Brain pericyte (primary cell): ENCODE data around the gene CFDP1.
"Not testable (repeated sequence)": the region's sequence is repeated elsewhere in the genome, so short reads cannot be mapped to it uniquely, and the experiment has no call there.

Source experiments
- DNase-seq: peaks from one replicate; pipeline ENCODE4 v3.0.0-alpha.2; 2012; ENCODE audit warnings: low read depth, low spot score

The CFDP1 gene

DNA sequence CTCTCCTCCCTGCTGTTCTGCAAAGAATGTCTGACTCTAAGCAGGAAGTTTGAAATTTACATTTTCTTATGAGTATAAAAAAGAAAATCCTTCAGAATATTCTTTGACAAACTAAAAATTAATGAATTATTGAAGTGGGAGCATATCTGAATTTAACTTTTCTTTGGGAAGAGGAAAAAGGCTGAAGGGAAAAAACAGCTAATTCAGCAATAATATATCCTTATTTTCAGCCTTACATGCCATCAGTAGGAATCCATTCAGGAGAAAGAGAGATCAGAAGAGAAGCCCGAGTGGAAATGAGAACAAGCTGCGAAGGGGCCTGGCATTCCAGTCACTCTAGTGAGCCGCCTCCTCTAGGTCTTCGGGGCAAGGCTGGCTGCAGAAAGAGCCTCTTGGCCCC lies 140.1 kb downstream of the CFDP1 start:
- no peak for DNase-seq

DNA sequence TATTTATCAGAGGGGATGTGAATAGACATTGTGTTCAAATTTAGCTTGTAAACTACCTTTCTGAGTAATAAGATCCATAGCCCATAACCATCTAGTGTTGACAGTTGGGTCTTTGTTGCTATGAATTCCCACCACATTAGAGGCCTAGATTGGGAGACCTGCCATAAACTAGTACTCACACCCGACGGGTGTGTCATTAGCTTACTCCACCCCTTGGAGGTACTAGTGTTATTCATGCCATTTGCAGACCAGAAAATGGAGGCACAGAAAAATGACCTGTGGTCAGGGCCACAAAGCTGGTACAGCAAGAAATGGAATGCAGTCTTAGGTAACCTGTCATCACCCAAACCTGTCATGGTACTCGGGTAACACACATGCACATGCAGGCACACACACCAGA lies 140.6 kb downstream of the CFDP1 start:
- DNase-seq, result no peak

DNA sequence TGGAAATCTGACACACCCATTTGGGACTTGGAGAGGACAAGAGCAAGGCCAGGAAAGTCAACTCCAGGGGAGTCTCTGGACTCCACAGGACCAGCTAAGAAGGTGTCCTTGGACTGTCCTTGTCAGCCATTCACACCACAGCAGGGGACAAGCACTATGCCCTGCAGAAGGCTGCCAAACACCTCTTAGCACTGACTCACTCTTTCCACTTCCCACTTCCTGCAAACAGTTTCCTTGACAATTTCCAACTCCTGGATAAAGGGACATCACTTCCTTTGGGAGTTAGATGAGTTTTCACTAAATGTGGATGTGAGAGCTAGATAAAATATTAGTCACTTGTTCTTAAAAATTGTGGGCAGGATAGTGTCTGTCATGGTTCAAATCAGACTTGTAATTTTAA lies 144.1 kb downstream of the CFDP1 start:
- no peak for DNase-seq

DNA sequence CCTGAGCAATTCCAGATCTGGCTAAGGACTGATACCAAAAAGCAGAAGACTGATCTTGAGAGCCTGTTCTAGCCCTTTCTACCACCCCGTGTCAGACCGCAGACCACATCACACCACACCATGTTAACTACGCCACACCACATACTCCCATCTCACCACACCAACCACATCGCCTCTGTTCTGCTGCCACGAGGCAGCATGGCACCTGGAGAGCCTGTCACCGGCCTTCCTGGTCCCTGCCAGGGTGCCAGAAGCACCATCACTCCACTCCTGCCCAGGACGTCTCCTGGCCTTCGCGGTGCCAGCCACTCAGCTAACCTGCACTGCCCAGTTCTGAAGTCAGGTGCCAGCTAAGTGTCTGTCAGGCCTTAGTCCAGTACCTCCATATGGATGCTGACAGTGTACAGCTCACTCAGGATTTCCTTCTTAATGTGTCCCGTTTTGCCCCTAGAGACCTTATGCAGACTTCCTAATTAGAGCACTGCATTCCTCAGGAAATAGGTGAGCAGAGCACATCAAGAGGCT lies 144.6 kb downstream of the CFDP1 start:
- no peak for DNase-seq

DNA sequence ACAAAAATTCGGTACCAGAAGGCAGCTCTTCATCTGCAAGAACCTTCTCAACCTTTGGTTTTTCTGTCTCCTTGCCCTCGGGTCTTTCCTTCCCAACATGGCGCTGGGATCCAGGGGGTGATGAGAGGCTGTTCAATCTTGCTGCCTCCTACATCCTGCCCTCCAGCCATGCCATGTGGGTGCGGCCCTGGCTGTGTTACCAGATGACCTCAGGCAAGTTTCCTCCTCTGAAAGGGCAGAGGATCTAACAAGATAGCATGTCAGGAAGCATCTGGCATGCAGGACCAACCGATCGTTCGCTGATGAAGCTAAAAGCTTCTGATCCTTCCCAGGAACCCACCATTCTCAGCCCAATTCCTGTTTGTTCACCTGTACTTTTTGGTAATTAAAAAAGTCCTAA lies 145.1 kb downstream of the CFDP1 start:
- DNase-seq, result no peak

DNA sequence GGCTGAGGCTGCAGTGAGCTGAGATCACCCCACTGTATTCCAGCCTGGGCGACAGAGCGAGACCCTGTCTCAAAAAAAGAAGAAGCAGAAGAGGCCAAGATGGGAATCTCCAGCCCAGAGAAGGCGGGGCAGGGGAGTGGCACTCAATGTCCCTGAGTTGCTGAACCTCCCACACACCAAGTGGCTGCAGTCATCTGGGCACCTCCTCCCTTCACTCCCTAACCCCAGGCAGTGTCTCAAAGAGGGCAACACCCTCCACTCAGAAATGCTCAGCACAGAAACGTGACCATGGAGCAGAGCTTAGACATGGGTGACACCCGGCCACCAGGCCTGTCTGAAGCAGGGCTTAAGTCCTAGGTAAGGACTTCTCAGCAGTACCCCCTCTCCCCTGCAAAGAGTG lies 145.6 kb downstream of the CFDP1 start:
- DNase-seq, result no peak

DNA sequence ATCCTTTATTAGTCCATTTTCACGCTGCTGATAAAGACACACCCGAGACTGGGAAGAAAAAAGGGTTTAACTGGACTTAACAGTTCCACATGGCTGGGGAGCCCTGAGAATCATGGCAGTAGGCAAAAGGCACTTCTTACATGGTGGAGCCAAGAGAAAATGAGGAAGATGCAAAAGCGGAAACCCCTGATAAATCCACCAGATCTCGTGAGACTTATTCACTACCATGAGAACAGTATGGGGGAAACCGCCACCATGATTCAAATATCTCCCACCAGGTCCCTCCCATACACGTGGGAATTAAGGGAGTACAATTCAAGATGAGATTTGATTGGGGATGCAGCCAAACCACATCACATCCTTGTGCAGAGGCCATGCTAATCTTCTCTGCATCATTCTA lies 146.9 kb downstream of the CFDP1 start:
- DNase-seq, result no peak

DNA sequence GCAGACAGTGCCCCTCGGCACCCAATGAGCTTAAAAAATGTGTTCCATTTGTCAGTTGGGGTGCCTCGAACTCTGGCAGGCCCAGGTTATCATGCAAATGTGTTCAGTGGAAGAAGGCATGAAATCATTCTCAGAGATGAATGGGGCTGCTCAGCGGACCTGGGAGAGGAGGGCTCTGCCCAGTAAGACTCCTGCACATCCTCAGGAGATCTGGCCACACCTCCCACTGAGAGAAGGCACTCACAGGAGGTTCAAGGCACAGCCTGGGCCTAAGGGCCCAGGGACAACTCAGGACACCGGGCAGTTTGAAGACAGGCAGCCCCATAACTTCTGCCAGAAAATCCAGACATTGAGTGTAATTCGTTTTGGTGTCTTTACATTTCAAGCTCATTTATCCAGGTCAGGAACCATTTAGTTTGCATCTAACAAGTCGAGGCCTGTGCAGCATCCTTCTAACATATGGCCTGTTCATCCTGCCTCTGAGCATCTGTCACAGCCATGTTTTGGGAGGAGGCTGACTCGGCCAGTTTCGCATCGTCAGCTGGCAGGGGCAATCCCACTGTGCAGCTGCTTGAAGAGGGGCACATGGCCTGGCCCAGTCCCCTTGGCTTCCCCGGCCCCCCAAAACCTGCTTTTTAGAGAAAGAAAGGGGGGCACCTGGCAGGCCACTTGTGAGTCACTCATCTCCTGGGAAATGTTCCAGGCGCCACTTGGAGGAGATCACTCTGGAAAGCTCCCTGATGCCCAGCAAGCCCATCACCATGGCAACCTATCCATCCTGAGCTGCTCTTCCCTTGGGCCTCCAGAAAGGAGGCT lies 150.6 kb downstream of the CFDP1 start:
- no peak for DNase-seq

DNA sequence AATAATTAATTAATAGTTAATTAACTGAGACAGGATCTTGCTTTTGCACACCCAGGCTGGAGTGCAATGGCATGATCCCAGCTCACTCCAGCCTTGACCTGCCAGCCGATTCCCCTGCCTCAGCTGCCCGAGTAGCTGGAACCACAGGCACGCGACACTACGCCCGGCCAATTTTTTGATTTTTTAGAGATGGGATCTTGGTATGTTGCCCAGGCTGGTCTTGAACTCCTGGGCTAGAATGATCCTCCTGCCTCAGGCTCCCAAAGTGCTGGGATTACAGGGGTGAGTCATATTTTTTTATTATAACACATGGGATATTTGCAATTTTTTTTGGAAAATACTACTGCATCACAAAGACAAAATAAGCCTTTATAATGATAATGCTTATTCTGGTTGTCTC lies 151.5 kb downstream of the CFDP1 start:
- no peak for DNase-seq

DNA sequence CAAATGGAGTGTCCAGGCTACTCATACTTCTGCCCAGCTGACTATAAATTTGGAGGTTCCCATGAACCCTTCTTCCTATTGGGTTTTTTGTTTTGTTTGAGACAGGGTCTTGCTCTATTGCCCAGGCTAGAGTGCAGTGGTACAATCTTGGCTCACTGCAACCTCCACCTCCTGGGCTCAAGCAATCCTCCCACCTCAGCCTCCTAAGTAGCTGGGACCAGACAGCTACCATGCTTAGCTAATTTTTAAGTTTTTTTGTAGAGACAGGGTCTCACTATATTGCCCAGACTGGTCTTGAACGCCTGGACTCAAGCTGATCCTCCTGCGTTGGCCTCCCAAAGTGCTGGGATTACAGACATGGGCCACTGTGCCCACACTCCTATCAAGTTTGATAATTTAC lies 152.3 kb downstream of the CFDP1 start:
- not testable (repeated sequence) for DNase-seq

DNA sequence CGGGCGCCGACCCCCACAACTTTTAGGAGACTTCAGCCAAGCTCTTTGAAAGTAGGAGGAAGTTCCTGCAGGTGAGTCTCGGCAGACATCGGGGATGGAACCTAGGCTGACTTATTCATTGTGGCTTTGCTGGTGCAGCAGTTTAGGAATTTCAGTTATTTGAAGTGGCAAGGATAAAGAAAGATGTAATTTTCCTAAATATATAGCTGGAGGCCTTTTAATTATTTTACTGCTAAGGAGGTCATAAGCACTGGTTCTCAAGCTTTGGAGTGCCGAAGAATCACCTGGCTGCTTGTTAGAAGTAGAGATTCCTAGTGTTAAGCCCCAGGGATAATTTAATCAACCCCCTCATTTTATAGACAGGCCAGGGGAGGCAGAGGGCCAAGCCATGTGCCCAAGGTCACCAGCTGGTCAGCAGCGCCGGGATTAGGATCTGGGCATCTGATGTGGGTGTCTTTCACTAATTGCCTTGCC lies 152.9 kb downstream of the CFDP1 start:
- no peak for DNase-seq

DNA sequence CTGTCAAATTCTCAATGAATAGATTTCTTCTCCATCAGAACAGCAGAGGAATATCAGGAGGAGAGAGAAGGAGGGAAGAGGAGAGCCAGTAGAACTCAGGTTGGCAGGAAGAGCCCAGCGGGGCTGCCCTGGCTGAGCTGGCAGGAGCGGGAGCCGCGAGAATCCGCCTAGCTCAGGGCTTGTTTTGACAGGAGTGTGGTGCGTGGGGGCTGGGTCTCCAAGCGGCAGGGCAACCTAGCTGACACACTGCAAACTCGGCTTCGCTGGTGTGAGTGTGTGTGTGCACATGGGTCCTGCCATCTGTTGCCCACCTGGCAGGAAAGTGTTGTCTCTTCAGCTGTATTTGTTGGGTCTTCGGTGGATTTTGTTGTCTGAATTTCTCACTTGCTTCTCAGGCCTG lies 154.0 kb downstream of the CFDP1 start:
- no peak for DNase-seq

DNA sequence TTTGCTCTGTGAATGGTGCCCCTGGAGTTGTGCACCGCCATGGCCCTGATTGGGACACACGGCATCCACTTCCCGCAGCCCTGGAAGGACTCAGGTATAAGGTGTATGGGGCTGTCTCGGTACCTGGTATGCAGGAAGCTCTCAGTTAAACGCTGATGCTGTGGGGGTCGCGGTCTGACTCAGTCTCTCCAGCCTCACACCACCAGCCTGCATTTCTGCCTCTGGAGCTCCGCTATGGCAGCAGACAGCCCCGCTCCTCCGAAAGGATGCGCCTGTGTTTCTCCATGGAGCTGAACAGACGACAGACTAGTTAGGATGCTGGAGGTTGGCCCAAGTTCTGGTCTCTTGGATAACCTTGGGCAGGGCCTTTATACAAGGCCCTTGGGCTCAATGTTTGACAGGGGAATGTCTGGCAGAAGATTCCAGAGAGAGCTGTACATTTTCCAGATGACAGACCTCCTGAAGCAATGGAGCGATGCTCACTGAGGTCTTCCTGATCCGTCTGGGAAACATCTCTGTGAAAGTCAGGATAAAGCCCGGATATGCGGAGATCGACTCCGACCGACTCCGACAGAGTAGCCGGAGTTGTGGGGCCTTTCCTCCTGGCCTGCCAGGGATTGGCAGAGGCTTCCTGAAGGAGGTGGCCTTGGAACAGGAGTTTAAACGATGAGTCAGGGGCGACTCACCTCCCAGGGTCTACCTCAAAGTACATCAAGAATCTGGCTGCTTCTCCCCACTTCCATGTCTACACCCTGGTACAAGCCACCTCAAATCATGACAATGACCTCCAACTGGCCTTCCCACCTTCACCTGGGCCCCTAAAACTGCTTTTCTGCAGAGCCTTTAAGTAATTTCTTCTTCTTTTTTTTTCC lies 160.0 kb downstream of the CFDP1 start:
- no peak for DNase-seq

DNA sequence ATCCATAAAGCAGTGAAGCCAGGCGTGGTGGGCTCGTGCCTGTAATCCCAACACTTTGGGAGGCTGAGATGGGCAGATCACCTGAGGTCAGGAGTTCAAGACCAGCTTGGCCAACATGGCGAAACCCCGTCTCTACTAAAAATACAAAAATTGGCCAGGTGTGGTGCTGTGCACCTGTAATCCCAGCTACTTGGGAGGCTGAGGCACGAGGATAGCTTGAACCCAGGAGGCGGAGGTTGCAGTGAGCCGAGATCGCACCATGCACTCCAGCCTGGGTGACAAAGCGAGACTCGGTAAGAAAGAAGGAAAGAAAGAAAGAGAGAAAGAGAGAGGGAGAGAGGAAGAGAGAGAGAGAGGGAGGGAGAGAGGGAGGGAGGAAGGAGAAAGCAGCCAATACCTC lies 160.7 kb downstream of the CFDP1 start:
- DNase-seq, result not testable (repeated sequence)

DNA sequence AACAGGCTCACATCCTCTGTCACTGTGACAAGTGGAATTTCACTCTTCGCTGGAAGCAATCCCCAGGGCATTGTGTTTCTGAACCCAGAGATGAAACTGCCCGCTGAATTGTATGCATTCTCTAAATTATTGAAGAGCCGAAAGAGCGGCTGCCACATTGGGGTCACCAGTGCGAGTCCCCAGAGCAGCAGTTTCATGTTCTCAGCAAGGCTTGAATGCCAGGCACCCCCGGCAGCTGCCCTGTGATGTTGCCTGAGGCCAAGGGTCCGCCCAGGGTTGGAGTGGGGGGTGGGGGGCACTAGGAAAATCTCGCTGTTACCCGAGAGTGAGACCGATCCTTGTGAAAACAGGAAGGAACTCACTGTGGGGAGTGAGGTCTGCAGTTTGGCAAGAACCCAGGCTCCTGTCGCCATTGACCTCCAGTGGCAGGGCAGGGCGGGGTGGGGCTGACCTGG lies 161.2 kb downstream of the CFDP1 start:
- no peak for DNase-seq

DNA sequence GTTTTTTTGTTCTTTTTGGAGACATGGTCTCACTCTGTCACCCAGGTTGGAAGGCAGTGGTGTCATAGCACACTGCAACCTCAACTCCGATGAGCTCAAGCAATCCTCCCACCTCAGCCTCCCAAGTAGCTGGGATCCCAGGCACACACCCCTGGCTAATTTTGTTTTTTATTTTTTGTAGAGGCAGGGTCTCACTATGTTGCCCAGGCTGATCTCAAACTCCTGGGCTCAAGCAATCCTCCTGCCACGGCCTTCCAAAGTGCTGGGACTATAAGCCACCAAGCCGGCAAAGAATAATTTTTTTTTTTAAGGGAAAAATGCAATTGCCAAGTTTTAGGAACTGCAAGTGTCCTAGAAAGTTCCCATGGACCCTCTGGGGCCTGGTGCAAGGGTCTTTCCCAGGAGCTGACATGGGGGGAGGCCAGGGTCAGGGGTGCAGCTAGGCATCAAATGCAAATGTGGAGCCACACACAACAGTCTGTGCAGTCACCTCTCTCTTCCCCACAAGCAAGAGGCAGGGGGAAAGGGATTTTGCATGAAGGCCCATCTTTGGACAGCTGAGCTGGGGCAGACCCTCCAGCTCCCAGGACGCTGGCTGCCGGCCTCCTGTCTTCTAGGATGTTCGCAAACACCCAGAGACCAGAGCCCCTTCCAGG lies 161.7 kb downstream of the CFDP1 start:
- no peak for DNase-seq

DNA sequence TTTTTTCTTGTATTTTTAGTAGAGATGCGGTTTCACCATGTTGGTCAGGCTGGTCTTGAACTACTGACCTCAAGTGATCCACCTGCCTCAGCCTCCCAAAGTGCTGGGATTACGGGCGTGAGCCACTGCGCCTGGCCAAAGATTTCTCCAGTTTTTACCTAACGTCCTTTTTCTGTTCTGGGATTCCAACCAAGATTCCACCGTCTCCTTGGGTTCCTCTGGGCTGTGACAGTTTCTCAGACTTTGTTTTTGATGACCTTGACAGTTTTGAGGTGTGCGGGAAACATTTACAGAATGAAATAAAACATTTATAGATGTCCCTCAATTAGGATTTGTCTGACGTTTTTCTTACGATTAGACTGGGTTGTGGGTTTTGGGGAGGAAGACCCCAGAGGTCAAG lies 163.9 kb downstream of the CFDP1 start:
- not testable (repeated sequence) for DNase-seq

DNA sequence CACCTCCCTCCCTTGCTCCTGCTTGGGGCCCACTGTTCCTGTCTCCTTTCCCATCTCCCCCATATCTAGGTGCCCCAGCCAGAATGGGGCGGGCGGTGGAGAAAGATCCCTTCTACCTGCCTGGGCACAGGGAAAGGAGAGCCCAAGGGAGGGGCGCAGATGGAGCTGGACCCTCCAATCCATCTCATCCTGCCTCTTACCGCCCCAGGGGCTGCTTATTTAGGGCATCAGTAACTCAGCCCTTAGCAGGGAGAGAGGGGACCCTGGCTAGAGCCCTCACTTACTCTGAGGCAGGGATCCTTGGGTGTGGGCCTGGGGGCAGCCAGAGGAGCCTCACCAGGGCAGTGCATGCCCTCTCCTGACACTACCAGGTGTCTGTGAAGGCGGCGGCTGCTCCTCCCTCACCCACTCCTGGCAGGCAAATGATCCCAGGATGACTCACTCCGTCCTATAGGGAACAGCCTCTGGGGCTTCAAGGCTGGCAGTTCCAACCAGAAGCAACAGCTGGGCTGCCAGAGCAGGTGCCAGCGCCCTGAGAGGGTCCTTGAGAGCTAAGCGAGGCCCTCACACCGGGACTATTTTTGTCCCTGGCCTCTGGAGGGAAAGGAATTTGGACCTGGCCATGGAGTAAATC lies 165.6 kb downstream of the CFDP1 start:
- no peak for DNase-seq

DNA sequence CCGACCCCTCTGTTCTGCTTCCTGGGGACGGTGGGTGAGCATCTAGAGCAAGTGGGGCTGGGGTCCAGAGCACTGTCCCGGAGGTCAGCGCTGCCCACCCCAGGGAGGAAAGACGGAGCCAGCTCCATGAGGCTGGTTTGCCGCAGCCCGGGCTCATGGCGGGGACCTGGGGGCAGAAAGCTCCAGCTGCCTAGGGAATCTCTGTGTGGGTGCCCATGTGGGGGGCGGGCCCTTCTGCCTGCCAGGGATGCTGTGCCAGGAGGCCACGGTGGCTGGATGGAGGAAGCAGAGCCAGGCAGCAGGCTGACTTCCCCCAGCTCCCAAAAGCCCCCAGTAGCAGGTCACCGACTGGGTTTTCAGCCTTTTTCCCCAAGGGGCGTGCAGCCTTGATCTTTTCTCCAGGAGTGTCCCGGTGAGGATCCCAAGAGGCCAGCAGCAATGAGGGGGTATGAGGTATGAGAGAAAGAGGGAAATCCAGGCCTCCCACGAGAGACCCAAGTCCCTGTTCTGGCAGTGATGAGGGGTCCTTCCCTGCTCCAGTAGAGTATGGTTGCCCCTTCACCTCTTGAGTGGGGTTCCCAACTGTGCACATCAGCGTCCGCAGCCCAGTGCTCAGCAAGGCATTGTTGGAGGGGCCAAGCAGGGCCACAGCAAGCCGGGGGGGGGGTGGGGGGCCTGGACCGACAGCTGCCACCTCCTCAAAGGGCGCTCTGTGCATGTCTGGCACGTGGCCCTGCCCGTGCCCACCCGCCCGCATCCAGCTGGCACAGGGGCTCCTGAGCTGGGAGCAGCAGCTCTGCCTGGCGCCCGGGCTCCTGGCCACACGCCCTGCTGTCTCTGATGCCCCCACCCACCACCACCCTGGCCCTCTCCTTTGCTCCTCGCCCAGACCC lies 166.3 kb downstream of the CFDP1 start:
- no peak for DNase-seq

DNA sequence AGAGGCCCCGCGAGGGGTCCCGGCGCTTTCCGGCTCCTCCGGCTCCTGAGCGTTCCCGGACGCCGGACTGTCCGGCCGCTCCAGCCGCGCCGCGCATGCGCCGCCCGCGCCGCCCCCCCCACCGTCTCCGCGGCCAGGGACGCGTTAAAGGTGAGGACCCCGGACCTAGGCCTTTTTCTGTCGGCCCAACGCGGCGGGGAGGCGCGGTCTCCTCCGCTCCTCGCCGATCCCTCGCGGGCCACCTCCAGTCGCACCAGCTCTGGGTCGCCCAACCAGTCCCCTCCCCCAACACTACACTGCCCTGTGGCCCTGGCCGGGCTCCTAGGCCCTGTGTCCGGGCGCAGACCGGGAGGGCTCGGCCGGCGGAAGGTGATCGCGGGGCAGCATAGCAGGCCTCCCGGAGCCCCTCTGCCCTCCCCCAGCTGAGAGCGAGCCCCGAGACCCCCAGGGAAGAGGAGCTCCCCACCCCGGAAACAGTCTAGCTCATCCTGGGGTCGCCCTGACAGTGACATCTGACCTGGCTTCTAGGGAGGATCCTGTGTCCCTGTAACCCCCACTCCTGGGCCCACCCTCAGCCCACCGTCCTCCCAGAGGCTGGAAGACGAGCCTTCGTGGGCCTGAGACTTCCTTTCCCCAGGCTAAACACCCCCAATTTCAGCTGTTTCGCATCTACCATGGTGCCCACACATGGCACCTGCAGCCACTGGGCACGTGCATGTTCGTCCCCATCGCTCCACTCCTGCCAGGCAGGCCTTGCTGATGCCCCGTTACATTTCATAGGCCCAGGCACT lies 167.2 kb downstream of the CFDP1 start:
- no peak for DNase-seq
